GM18508 (cell line): ENCODE data around the gene STK4.

Experiments
- ATAC-seq: cut with Tn5 transposase; IDR thresholded peaks from one replicate; pipeline ENCODE4 v1.9.1; 2021; ENCODE audit warnings: moderate number of reproducible peaks; ENCODE audit not compliant: insufficient read depth, unreplicated experiment

The STK4 gene

DNA sequence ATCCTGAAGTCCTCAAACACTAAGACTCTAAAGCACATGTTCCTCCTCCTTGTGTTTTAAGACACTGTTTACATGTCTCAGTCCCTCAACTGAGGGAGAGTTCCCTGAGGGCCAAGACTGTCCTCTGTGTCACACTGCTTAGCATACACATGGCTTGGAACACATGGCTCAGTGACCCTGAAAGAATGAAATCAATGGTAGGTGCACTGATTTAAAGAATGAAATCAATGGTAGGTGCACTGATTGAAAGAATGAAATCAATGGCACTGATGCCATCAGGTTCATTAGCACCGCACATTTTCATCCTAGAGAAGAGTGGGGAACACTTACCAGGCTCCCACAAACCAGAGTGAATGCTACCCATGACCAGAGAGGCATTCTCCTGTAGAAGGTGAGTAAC, 15.9 kb upstream of the STK4 start:
- no peak for ATAC-seq

GRCh38 chr20:44952731-44953130, 13.6 kb upstream of the STK4 start:
- no peak for ATAC-seq

- ATAC-seq = no peak
Measured at GRCh38 chr20:44954211-44954610, 12.1 kb upstream of the STK4 start.

DNA sequence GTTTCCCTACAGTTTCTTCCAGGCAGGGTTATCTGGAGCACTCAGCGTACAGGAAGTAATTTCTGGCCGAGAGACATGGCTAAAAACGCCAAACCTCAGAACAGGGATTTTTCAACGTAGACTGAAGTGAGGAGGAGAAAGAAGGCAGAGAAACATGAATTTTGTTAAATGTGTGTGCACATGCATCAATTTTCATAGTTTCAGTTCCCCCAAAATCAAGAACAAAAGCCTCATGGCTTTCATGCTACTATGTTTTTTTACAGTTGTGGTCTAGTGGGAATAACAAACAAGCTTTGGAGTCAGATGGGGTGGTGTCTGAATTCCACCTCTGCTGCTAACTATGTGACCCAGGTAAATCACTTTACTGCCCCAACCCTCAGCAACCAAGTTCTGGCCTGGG, 11.0 kb upstream of the STK4 start:
- no peak for ATAC-seq

- no peak for ATAC-seq
Measured at GRCh38 chr20:44956410-44956809, 9.9 kb upstream of the STK4 start.

GRCh38 chr20:44958276-44958675, 8.0 kb upstream of the STK4 start:
- no peak for ATAC-seq

- ATAC-seq = no peak
Measured at GRCh38 chr20:44959082-44959637, 7.2 kb upstream of the STK4 start.

DNA sequence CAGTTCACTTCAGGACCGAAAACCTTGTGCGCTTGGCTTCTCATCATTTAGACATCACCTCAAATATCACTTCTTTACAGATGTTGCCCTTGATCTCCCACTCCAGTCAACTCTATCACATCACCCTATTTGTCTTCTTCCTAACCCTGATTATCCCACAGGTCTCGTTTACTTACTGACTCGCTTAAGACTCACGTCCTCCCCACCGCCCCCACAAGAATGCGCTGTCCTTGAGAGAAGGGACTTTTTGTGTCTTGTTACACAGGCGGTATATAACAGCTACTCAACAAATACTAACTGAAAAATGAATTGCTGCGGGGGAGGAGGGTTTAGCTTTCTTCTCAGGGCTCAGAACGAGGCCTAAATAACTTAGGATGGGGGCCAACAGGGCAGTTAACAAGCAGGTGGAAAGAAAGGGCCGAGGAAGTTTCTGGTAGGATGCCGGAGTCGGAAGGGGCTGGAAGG, 6.6 kb upstream of the STK4 start:
- ATAC-seq = no peak

- no peak for ATAC-seq
Measured at GRCh38 chr20:44960103-44960852, 6.0 kb upstream of the STK4 start, which contains the start of gene TOMM34. TSS of gene TOMM34 (minus strand) at chr20:44960397. CDS start at chr20:44960333, 64 bp downstream.

DNA sequence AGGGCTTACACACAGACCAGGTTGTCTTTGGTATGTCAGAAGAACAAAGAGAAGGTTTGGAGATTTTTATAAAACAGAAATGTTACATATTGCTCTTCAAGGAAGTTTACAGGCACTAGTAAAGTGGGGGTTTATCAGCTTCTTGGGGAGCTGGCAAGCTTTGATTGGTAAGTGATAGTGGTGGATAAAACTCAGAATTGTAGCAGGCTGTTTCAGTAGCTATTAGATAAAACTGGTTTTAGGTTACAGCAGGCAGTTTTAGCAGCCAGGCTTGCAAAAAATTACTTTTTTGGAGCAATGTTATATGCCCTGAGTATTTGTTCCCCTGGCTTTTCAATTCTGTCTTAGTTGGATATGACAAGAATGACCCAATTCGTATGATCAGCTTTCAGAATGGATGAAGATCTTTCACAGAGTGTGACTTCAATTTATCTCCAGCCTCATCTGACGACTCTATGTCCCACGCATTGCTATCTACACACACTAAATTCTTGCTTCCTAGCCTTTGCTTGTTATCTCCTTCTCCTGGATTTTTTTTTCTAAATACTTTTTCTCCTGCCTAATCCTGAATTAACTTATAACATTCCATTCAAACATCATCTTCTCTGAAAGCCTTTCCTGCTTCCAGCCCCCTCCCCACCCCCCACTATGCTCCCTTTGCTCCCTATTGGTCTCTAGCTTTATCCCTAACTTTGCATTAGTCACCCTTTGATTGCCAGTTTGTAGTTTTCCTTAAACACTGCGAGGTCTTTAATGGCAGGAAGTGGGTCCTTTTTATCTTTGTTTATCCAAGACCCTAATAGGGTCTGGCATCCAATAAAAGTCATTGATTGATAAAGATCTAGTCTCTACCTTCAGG, 5.1 kb upstream of the STK4 start:
- ATAC-seq = no peak

DNA sequence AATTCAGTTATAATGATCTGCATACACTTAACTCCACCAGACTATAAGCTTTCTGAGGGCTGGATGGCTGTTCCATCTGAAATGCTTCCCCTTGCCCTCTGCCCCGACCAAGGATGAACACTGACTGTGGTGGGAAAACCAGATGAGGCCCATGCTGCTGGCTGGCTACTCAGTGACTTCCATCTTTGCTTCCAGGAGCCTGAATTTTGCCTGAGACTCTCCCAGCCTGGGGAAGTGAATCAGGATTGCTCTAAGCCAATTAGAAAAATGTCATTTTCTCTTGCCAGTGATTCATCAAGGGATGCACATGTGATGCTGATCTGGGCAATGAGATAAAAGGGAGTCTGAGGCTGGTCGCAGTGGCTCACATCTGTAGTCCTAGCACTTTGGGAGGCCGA, 4.4 kb upstream of the STK4 start:
- ATAC-seq = no peak

- no peak for ATAC-seq
Measured at GRCh38 chr20:44962483-44962882, 3.8 kb upstream of the STK4 start.

DNA sequence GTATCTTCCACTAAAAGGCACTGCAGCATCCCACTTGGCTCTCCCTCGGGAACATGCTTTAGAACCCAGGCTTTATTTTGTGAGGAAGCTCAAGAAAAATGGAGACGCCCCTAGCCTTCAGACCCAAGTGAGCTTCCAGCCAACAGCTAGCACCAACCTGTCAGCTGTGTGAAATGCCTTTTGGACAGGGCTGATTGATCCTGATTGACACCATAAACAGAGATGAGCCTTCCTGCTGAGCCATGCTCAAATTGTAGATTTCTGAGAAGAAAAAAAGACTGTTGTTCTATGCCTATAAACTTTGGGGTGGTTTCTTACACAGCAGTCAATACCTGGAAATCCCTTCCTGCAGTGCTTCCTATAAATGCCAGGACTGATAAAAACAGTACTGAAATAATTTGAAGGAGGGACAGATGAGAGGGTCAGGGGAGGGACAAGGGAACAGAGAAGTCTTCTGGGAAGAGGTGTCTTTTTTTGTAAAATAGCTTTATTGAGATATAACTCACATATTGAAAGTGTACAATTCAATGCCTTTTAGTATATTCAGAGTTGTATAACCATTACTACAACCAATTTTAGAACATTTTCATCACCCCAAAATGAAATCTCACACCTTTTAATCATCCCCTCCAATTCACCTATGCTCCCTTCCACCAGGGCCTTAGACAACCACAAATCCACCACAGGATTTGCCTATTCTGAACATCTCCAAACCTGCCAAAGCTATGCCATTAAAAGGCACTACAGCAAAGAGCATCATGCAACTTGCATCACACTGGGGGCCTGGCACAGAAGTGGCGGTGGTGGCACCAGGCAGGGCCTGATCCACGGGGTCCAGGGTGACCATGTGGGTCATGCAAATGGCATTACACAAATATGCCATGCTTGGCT, 2.7 kb upstream of the STK4 start:
- no peak for ATAC-seq

DNA sequence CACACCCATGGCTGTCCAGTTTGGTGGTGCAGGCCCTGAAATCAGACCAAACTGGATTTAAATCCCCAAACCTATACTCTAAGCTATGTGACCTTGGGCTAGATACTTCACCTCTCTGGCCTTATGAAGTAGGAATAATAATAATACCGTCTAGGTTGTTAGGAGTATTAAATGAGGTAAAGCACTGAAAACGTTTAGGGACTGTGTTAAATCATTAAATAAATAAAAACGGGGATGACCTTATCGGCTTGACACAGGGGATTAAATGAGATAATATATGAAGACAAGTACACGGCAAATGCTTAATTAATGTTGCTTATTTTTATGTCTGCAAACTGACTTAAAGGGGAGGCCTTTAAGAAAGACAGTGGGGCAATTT, 672 bp upstream of the STK4 start:
- ATAC-seq = no peak

DNA sequence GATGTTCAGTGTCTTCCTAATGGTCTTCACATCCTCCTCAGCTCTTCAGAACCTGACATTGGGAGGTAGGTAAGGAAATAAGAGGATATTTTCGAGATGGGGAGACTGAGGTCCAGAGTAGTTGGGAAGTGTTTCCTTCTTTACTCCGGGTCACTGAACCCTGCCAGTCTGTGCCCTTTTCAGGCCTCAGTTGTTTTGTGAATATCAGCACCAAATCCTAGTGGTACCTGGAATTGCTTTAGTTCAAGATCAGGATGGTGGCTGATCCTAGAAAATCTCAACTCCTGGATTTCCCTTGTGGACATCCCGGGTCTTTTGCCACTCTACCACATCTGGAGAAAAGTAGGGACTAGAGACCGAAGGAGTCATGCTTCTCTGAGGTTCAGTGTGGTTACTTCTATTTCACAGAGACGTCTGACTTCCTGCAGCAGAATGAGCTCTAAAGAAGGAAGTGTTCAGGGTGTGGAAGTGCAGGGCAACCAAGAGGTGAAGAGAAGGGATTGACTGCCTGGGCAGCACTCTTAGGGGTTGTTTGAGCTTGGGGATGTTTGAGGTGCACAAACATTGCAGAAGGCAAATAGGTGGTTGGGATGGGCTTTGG, 995 bp downstream of the STK4 start:
- ATAC-seq = no peak

DNA sequence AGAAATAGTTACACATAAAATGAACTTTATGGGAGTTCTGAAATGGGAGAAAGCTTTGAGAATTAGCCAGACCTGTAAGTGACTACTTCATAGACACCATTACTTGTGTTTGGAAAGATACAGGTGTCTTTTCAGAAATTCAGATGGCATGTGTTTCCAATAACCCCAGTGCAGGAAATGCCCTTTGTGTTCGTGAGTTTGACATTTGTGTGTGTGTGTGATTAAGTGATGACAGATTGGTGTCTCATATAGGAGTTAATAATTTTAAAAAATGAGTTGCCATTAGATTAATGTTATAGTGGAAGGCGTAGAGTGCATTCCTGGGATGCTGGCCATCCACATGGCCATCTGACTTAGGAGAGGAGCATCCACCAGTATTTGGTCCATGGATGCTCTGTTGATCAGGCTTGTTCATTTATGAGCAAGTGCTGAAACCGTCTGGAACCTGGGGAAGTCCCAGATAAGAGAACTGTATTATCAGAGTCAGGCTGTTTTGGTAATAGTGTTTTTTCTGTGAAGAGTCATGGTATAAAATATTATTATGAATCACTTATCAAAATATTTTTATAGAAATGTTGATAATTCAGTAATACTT, 3.1 kb downstream of the STK4 start:
- no peak for ATAC-seq

DNA sequence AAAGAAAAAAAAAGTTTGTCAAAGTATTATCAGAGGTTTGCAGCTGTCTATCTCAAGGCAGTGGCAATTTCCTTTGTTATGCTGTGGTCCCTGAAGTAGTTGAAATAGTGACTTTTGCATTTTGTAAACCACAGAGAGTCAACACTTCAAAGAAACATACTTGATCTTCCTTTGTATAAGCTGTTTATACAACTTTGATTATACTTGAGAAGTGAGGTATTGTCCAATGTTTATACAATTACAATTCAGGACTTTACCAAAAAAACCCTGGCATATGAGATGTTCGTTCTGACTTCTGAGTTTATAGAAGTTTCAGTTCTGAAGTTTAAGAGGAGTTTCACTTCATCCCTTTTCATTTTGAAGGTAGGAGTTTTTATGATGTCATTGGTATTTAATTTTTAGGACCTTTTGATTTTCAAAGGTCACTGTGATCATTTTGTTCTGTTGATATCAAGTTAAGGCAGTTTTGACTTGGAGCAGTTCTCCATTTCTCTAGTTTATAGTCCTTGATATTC, 4.0 kb downstream of the STK4 start:
- ATAC-seq = no peak

- no peak for ATAC-seq
Measured at GRCh38 chr20:44973053-44973452, 6.7 kb downstream of the STK4 start.

DNA sequence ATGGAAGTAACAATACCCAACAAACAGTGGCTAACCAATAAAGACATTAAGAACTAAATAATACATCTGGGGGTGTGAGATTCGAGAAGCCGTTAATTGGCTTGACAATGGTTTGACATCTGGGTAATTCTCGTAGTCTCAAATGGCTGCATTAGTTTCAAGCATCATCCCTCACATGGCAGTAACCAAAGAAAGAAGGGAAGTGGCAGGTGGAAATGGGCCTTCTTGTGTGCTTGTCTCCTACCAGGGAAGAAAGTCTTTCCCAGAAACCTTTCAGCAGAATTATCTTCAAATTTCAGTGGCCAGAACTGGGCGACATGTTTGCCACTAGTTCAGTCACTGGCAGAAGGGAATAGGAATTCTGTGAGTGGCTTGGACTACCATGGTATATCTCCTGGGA, 10.4 kb downstream of the STK4 start:
- ATAC-seq = no peak
